NCI-H345 (cell line): ENCODE data around the gene OCA2.

Experiments
- DNase-seq: peaks from one replicate; lab custom pipeline; 2025; lab: John Stamatoyannopoulos, UW

OCA2 gene

GRCh38 chr15:27937851-27938250 is 161.3 kb downstream of the OCA2 start:
- DNase-seq: no peak

- no peak for DNase-seq
Measured at GRCh38 chr15:27936164-27936563, 163.0 kb downstream of the OCA2 start.

DNA sequence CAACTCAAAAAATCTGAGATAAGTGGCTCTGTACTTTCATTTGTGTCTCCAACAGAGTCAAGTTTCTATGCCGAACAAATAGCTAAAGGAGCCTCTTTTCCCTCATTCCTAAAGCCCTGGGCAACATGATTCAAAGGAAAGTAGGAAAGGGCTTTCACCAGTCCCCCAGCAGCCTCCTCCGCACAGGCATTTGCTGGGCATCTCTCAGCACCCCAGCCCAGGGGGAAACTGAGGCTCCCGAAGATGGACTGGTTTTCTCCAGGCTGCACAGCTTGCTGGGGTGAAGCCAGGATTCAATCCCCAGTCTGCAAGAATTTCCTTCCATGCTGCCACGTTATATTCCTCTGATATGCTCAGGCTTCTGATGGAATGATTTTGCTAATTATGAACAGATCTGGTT is 163.8 kb downstream of the OCA2 start:
- no peak for DNase-seq

- DNase-seq: no peak
Measured at GRCh38 chr15:27934782-27935181, 164.3 kb downstream of the OCA2 start.

GRCh38 chr15:27933562-27933961 is 165.6 kb downstream of the OCA2 start:
- no peak for DNase-seq

- DNase-seq: no peak
Measured at GRCh38 chr15:27932600-27932999, 166.5 kb downstream of the OCA2 start.

DNA sequence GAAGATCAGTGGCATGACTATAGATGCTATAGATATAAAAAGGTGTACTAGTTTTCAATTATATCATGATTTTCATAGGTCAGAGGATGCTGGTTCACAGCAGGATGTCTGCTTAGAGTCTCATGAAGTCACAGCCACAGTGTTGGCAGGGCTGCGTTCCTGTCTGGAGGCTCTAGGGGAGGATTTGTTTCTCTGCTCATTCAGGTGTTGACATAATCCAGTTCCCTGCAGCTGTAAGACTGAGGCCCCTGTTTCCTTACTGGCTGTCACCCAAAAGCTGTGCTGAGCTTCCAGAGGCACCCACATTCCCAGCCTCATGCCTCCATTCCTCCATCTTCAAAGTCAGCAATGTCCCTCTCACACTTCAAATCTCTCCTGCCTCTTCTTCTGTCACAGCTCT is 170.7 kb downstream of the OCA2 start:
- no peak for DNase-seq

GRCh38 chr15:27912283-27912682 is 186.8 kb downstream of the OCA2 start:
- DNase-seq: no peak

GRCh38 chr15:27906802-27907201 is 192.3 kb downstream of the OCA2 start:
- no peak for DNase-seq

GRCh38 chr15:27903405-27903804 is 195.7 kb downstream of the OCA2 start:
- DNase-seq: no peak

GRCh38 chr15:27902680-27903385 is 196.3 kb downstream of the OCA2 start:
- DNase-seq: no peak

- no peak for DNase-seq
Measured at GRCh38 chr15:27899583-27900285, 199.4 kb downstream of the OCA2 start.

GRCh38 chr15:27897481-27897880 is 201.6 kb downstream of the OCA2 start:
- no peak for DNase-seq

- DNase-seq: no peak
Measured at GRCh38 chr15:27894645-27895044, 204.5 kb downstream of the OCA2 start.

- DNase-seq: no peak
Measured at GRCh38 chr15:27889258-27889657, 209.9 kb downstream of the OCA2 start.

DNA sequence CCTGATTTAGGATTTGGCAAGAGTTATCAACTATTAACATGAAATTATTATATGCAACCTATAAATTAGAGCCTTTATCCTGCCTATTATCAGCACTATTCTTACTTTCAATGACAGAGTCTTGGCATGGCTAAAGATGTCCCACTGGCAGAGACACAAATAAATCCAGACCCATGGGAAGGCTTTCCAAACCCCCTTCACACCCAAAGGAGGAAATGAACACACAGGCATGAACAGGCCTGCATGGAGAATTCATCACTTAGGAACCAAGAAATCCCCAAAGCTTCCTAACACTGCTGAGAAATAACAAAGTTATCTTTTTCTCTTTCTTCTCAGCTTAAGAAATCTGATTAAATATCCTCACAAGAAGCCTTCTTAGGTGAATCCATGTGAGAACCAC is 213.9 kb downstream of the OCA2 start:
- DNase-seq: no peak

DNA sequence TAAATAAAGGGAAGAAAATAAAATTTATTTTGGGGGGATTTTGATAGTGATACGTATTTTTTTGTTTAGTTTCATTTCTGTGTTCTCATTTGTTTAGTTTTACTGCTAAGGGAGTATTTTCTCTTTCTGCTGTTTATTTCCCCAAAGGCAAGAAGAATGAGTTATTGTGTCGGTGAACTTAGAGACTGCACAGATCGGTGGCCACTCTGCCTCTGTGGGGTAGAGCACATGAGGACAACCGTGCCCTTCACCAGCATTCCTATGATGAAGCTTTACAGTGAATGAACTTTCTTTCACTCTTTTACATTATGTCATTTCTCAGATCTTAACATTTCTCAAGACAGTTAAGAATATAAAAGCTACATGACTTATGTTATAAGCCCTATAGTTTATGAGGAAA is 214.4 kb downstream of the OCA2 start:
- no peak for DNase-seq

- no peak for DNase-seq
Measured at GRCh38 chr15:27878841-27879240, 220.3 kb downstream of the OCA2 start.

- no peak for DNase-seq
Measured at GRCh38 chr15:27873828-27874227, 225.3 kb downstream of the OCA2 start.

GRCh38 chr15:27873039-27873438 is 226.1 kb downstream of the OCA2 start:
- no peak for DNase-seq

GRCh38 chr15:27872355-27872754 is 226.8 kb downstream of the OCA2 start:
- DNase-seq: no peak

GRCh38 chr15:27871902-27872260 is 227.2 kb downstream of the OCA2 start:
- no peak for DNase-seq

GRCh38 chr15:27871078-27871901 is 227.8 kb downstream of the OCA2 start:
- no peak for DNase-seq
